GM18502 (cell line): ENCODE results near the gene ANAPC10.
"Not testable (repeated sequence)": the region's sequence is repeated elsewhere in the genome, so short reads cannot be mapped to it uniquely, and the experiment has no call there.

Experiments
- ATAC-seq: cut with Tn5 transposase; IDR thresholded peaks from one replicate; pipeline ENCODE4 v1.9.1; 2021; ENCODE audit warnings: mild to moderate bottlenecking; ENCODE audit not compliant: unreplicated experiment, poor library complexity

ANAPC10 gene

GRCh38 chr4:145014365-145014764 is 83.6 kb downstream of the ANAPC10 start:
- no peak for ATAC-seq

- ATAC-seq: no peak
Measured at GRCh38 chr4:145012841-145013240, 85.2 kb downstream of the ANAPC10 start.

GRCh38 chr4:145011636-145012035 is 86.4 kb downstream of the ANAPC10 start:
- ATAC-seq: no peak

GRCh38 chr4:145010315-145010714 is 87.7 kb downstream of the ANAPC10 start:
- ATAC-seq: not testable (repeated sequence)

GRCh38 chr4:145003675-145004074 is 94.3 kb downstream of the ANAPC10 start:
- no peak for ATAC-seq

- no peak for ATAC-seq
Measured at GRCh38 chr4:145001635-145002034, 96.4 kb downstream of the ANAPC10 start.

- not testable (repeated sequence) for ATAC-seq
Measured at GRCh38 chr4:145000656-145001055, 97.3 kb downstream of the ANAPC10 start.

GRCh38 chr4:144989306-144989705 is 108.7 kb downstream of the ANAPC10 start:
- no peak for ATAC-seq

GRCh38 chr4:144985531-144985930 is 112.5 kb downstream of the ANAPC10 start:
- no peak for ATAC-seq

- ATAC-seq: no peak
Measured at GRCh38 chr4:144985014-144985413, 113.0 kb downstream of the ANAPC10 start.

GRCh38 chr4:144984241-144984640 is 113.8 kb downstream of the ANAPC10 start:
- ATAC-seq: no peak

- no peak for ATAC-seq
Measured at GRCh38 chr4:144975718-144976117, 122.3 kb downstream of the ANAPC10 start.

GRCh38 chr4:144970597-144970996 is 127.4 kb downstream of the ANAPC10 start:
- ATAC-seq: peak; percentile 69

- no peak for ATAC-seq
Measured at GRCh38 chr4:144969821-144970220, 128.2 kb downstream of the ANAPC10 start.

- ATAC-seq: no peak
Measured at GRCh38 chr4:144968606-144969005, 129.4 kb downstream of the ANAPC10 start.

- ATAC-seq: peak; percentile 76
Measured at GRCh38 chr4:144967161-144967560, 130.8 kb downstream of the ANAPC10 start.

- no peak for ATAC-seq
Measured at GRCh38 chr4:144962300-144962699, 135.7 kb downstream of the ANAPC10 start.

- ATAC-seq: no peak
Measured at GRCh38 chr4:144955104-144955503, 142.9 kb downstream of the ANAPC10 start.

GRCh38 chr4:144954230-144954629 is 143.8 kb downstream of the ANAPC10 start:
- no peak for ATAC-seq

- no peak for ATAC-seq
Measured at GRCh38 chr4:144948421-144948820, 149.6 kb downstream of the ANAPC10 start.

- ATAC-seq: no peak
Measured at GRCh38 chr4:144948009-144948408, 150.0 kb downstream of the ANAPC10 start.
